Nephron progenitor cell (in vitro differentiated cells): ENCODE measurements around the gene THBS4.
A peak's percentile ranks its signal among the peaks of the same experiment; 100 is the strongest.
"Not testable (repeated sequence)": the region's sequence is repeated elsewhere in the genome, so short reads cannot be mapped to it uniquely, and the experiment has no call there.

Experiments
- DNase-seq: peaks from one replicate; pipeline ENCODE4 v3.0.0; 2021
- H3K27ac Mint-ChIP-seq: 2 replicates; pipeline ENCODE4 v1.8.0; 2021; ENCODE audit warnings: mild to moderate bottlenecking, moderate library complexity, mixed read lengths
- H3K27me3 Mint-ChIP-seq: 2 replicates; pipeline ENCODE4 v1.8.0; 2021; ENCODE audit warnings: mild to moderate bottlenecking, low read depth, mixed read lengths; ENCODE audit not compliant: poor library complexity
- H3K36me3 Mint-ChIP-seq: 2 replicates; pipeline ENCODE4 v1.8.0; 2021; ENCODE audit warnings: low read depth, mixed read lengths
- H3K4me1 Mint-ChIP-seq: 2 replicates; pipeline ENCODE4 v1.8.0; 2021; ENCODE audit warnings: mixed read lengths
- H3K4me3 Mint-ChIP-seq: 2 replicates; pipeline ENCODE4 v1.8.0; 2021; ENCODE audit warnings: mild to moderate bottlenecking, moderate library complexity, mixed read lengths
- H3K9me3 Mint-ChIP-seq: 2 replicates; pipeline ENCODE4 v1.8.0; 2021; ENCODE audit warnings: mild to moderate bottlenecking, moderate library complexity, mixed read lengths
- CTCF ChIP-seq: fragments of 200-600 bp; sonication (generic); IDR thresholded peaks from 2 replicates; pipeline ENCODE4 v1.5.0; 2021; ENCODE audit warnings: antibody characterized with exemption

The THBS4 gene

DNA sequence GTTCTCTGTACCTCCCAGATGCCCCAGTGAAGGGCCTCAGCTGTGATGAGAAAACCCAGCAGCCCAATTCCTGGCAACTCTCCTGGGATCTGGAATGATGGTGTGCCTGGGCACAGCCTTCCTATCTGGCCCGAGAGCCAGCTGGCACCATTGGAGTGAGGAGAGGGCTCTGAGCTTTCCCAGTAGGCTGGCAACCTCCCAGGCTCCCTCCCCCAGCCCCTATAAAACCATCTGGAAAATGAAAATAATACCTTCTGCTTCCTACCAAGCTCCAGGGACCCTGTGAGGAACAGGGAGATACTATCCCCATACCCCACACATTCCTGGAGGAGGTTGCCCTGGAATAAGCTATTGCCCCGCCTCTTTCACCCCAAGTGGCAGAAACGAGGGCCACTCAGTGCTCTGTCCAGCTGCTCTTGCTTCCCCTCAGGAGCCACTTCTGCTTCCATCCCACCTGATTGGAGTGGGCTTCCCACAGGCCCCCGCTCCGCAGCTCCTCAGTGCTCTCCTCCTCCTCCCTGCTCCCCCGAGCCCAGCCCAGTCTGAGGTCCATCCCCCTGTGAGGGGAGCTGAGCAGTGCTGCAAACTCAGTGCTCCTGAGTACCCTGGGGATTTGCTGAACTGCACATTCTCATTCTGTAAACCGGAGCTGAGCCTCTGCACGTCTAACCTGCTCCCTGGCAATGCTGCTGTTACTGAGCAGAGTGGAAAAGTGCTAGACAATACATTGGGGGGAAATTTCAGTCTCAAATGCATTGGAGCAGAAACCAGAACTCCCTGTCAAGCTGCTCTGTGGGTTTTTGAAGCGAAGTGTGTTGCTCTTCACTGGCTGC lies 74.7 kb downstream of the THBS4 start:
- peaks cover 69% of the 10 kb centered on the region for H3K4me1 Mint-ChIP-seq
- H3K27ac Mint-ChIP-seq = peak overlapping the region; percentile 88
- H3K9me3 Mint-ChIP-seq = peaks cover 37% of the 10 kb centered on the region
- peak; percentile 40 for DNase-seq
- peaks cover 29% of the 10 kb centered on the region for H3K36me3 Mint-ChIP-seq
- peak overlapping the region; percentile 63 for H3K4me3 Mint-ChIP-seq
- H3K27me3 Mint-ChIP-seq = peaks cover 5% of the 10 kb centered on the region
- TF ChIP-seq CTCF = no peak

GRCh38 chr5:80111376-80111990 lies 76.3 kb downstream of the THBS4 start:
- Mint-ChIP-seq H3K4me1 (peaks cover 62% of the 10 kb centered on the region), H3K36me3 (peaks cover 38% of the 10 kb centered on the region), H3K27ac (peak overlapping the region; percentile 96), H3K4me3 (peak overlapping the region; percentile 69), H3K9me3 (peaks cover 46% of the 10 kb centered on the region)
- not testable (repeated sequence) for H3K27me3 Mint-ChIP-seq, DNase-seq

GRCh38 chr5:80114860-80115259 lies 79.7 kb downstream of the THBS4 start:
- Mint-ChIP-seq H3K4me1 (peaks cover 49% of the 10 kb centered on the region), H3K36me3 (peaks cover 38% of the 10 kb centered on the region), H3K27me3 (peaks cover 10% of the 10 kb centered on the region), H3K9me3 (peaks cover 54% of the 10 kb centered on the region), H3K4me3 (no peak overlapping the region), H3K27ac (no peak overlapping the region)
- TF ChIP-seq CTCF = no peak
- no peak for DNase-seq

DNA sequence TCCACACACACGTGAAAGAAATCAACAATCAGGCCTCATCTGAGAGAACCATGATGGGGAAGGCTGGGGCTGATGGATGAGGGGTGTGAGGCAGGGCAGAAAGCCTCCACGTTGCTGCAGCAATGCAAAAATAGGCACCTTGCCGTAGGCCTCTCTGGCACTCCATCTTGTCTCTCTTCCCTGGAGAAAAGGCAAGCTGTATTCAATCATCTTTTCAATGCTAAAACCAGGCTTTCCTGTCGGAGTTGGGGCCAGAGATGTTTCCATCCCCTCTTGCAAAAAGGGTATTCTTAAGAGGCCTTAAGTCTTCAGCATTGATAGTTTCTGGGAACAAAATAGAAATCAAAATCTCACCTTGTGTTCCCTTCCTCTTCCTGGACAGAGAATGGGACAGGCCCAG lies 80.9 kb downstream of the THBS4 start:
- no peak overlapping the region for H3K4me3 Mint-ChIP-seq
- no peak for DNase-seq

DNA sequence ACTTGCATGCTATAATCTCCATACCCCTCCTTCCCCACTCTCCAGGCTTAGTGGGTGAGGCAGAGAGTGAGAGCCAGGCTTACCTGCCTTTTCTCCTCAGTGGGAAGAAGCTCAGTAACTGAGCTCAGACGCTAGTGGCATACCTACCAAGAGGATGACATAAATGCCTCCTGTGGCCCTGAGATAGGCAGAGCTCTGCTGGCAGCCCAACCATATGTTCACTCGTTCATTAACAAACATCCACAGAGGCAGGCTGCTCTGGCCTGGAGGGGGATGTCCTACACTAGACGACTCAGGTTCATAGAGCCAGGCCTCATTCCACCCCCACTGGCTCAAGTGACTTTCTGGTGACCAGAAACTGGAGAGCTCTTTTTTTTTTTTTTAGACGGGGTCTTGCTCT lies 81.3 kb downstream of the THBS4 start:
- peak overlapping the region; percentile 80 for H3K27ac Mint-ChIP-seq
- DNase-seq = no peak
- H3K4me3 Mint-ChIP-seq = no peak overlapping the region
- peaks cover 32% of the 10 kb centered on the region for H3K4me1 Mint-ChIP-seq
- peaks cover 10% of the 10 kb centered on the region for H3K27me3 Mint-ChIP-seq
- peaks cover 54% of the 10 kb centered on the region for H3K9me3 Mint-ChIP-seq
- peaks cover 38% of the 10 kb centered on the region for H3K36me3 Mint-ChIP-seq
- no peak for TF ChIP-seq CTCF

More for the DNA sequence above, 80.9 kb downstream of the THBS4 start:
- no peak for TF ChIP-seq CTCF
- Mint-ChIP-seq H3K27me3 (peaks cover 10% of the 10 kb centered on the region), H3K4me1 (peaks cover 37% of the 10 kb centered on the region), H3K36me3 (peaks cover 38% of the 10 kb centered on the region), H3K9me3 (peaks cover 54% of the 10 kb centered on the region), H3K27ac (peak overlapping the region; percentile 80)

DNA sequence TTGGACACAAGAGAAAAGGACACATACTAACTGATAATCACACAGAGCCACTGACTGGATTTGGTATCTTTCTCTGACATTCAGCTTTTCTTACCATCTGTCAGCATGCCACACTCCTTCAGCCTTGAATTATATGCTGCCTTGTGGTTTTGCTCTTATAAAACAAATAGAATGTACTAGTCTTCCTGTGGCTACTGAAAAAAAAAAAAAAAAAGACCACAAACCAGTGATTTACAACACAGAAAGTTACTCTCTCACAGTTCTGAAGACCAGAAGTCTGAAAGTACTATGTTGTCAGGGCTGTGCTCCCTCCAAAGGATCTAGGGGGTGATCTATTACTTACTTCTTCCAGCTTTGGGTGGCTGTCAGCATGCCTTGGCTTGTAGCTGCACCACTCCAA lies 82.3 kb downstream of the THBS4 start:
- Mint-ChIP-seq H3K4me3 (no peak overlapping the region), H3K4me1 (peaks cover 27% of the 10 kb centered on the region), H3K27me3 (peaks cover 10% of the 10 kb centered on the region), H3K27ac (no peak overlapping the region), H3K9me3 (peaks cover 54% of the 10 kb centered on the region), H3K36me3 (peaks cover 38% of the 10 kb centered on the region)
- DNase-seq = no peak
- TF ChIP-seq CTCF = no peak
